NCI-H82 (cell line): ENCODE measurements around the gene SPATA7.

Source experiments
- DNase-seq: peaks from one replicate; lab custom pipeline; 2025; lab: John Stamatoyannopoulos, UW

Gene SPATA7

DNA sequence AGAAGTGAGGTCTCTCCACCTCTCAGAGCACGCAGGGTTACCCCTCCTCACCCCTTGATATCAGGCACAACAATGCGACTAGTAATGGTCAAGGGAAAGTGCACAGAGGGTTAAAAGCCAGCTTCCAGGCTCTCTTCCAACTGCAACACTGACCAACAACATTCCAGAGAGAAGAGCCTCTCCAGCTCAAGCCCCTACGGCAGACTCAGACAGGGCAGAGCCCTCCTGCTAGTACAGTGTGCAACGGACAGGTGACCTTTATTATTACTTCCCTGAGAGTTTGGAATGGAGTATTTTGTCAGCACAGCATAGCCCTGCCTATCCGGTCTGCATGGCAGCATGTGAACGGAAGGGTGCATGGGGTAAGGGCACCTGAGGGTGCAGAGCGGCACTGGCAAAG, 96.3 kb downstream of the SPATA7 start:
- no peak for DNase-seq

DNA sequence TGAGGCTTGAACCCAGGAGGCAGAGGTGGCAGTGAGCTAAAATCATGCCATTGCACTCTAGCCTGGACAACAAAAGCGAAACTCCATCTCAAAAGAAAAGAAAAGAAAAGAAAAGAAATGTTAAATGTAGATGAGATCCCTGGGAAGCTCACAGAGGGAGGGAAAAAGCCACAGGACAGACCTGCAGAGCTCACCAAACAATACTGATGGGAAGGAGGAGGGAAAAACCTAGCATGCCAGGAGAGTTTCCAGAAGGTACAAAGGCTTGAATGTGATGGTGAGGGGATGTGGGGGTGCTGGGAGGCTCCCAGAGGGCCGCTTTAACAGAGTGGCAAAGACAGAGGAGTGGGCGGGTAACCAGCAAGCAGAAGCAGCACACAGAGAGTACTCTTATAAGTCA, 97.1 kb downstream of the SPATA7 start:
- DNase-seq: no peak
